ENCODE data around the gene NR2C2.
"Not testable (repeated sequence)": the region's sequence is repeated elsewhere in the genome, so short reads cannot be mapped to it uniquely, and the experiment has no call there.

The NR2C2 gene

GRCh38 chr3:14947100-14947885, at the start of gene NR2C2:
NR2C2 (plus strand) TSS chr3:14947583; CDS start chr3:15003915, 56,332 bp downstream.
- DNase-seq (peak; percentile 86), ATAC-seq (replicated peaks) (peak; percentile 70 to 72)
- H3K36me3 Mint-ChIP-seq, result peaks cover 10 to 13% of the 10 kb centered on the region in 2 donors
- H3K9me3 Mint-ChIP-seq, result no peaks in the 10 kb centered on the region
- no peaks in the 10 kb centered on the region for H3K27me3 Mint-ChIP-seq
- peaks cover 21 to 42% of the 10 kb centered on the region in 2 donors for H3K4me1 Mint-ChIP-seq
- H3K4me3 Mint-ChIP-seq, result peak within 1 kb of the TSS; percentile 94
- peak within 1 kb of the TSS; percentile 100 for H3K27ac Mint-ChIP-seq

GRCh38 chr3:14898929-14899328, 48.5 kb upstream of the NR2C2 start:
- Mint-ChIP-seq H3K4me3 (no peak overlapping the region), H3K27me3 (peaks cover 34 to 40% of the 10 kb centered on the region in 2 donors), H3K36me3 (peaks cover 0 to 2% of the 10 kb centered on the region in 2 donors), H3K4me1 (no peaks in the 10 kb centered on the region), H3K27ac (no peak overlapping the region), H3K9me3 (no peaks in the 10 kb centered on the region)
- ATAC-seq (replicated peaks) (no peak), DNase-seq (no peak)

DNA sequence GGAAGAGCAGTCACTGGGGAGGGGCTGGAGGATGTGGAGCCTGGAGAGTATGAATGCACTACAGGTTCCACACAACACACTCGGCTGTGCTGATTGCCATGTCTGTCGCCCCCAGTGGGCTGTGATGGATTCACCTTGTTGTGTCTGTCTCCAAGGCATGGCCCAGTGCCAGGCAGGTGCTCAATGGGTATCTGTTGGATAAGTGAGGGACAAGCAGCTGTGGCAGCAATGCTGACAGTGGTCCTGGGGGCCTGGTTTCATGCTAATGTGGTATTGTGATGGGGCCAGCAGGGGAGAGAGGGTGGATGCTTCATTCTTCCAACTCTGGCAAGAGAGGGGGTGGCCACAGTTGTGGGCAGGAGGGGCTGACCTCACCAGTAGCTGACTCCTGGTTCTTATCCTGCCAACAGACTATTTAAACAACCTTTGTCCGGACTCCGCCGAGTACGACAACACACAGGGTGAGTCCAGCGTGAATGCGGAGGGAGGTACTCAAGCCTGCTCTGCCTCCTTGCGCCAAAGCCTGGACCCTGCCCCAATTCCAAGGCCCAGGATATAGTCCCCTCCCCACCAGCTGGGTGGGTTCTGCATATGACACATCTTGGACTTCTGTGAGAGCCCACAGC, 47.3 kb upstream of the NR2C2 start:
- Mint-ChIP-seq H3K36me3 (peaks cover 2 to 3% of the 10 kb centered on the region in 2 donors), H3K4me3 (no peak overlapping the region)
- no peak for ATAC-seq (replicated peaks)

DNA sequence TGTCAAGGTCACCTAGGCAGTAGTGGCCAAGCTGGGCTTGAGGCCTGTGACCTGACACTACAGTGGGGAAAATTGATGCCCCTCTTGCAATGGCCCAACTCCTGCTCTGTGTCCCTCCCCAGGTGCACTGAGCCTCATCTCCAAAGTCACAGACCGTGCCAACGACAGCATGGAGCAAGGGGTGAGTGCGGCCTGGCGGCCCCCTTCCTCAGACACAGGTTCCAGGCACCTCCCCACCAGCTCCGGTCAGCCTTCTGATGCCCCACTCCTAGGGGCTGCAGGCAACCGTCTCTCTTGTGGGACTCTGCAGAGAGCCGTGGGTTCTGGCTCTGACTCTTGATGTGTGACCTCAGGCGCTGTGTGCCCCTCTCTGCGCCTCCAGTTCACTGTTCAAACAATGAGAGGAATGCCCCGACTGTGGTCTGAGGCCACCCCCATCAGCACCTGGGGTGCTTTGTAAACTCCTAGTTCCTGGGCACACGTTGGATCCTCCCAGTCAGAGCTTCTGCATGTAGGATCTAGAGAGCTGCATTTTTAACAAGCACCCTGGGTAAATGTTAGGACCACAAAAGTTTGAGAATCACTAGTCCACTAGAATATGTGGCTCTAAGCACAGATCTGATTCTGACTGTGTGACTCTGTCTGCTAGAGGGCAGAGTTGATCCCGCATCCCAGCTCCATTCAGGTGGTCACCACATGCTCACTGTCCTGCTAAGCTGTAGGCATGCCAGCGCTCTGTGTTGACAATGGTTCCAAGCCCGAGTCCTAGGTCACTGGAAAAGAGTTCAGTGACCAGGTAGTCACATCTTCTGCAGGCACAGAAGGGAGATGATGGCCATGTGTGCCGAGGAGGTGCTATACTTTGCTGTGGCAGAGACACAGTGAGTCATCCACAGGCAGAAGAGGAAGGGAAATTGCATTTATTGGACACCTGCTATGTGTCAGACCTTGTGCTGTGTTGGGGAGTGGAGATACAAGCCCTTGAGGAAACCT, 46.2 kb upstream of the NR2C2 start:
- ATAC-seq (replicated peaks), result no peak
- Mint-ChIP-seq H3K27ac (no peak overlapping the region), H3K27me3 (peaks cover 35 to 42% of the 10 kb centered on the region in 2 donors), H3K4me1 (no peaks in the 10 kb centered on the region), H3K9me3 (peaks cover 10 to 12% of the 10 kb centered on the region in 2 donors), H3K36me3 (peaks cover 5 to 6% of the 10 kb centered on the region in 2 donors), H3K4me3 (no peak overlapping the region)
- DNase-seq, result no peak

More for the DNA sequence above, 47.3 kb upstream of the NR2C2 start:
- H3K27me3 Mint-ChIP-seq, result peaks cover 31 to 38% of the 10 kb centered on the region in 2 donors
- no peaks in the 10 kb centered on the region for H3K4me1 Mint-ChIP-seq
- no peak overlapping the region for H3K27ac Mint-ChIP-seq
- DNase-seq, result no peak
- H3K9me3 Mint-ChIP-seq, result peaks cover 3 to 4% of the 10 kb centered on the region in 2 donors

GRCh38 chr3:14902719-14903118, 44.7 kb upstream of the NR2C2 start:
- H3K27ac Mint-ChIP-seq, result no peak overlapping the region
- ATAC-seq (replicated peaks) (no peak), DNase-seq (no peak)
- no peaks in the 10 kb centered on the region for H3K4me1 Mint-ChIP-seq
- no peak overlapping the region for H3K4me3 Mint-ChIP-seq
- peaks cover 5 to 6% of the 10 kb centered on the region in 2 donors for H3K36me3 Mint-ChIP-seq
- H3K27me3 Mint-ChIP-seq, result peaks cover 37 to 43% of the 10 kb centered on the region in 2 donors
- H3K9me3 Mint-ChIP-seq, result peaks cover 10 to 12% of the 10 kb centered on the region in 2 donors

- H3K27me3 Mint-ChIP-seq, result peaks cover 29 to 36% of the 10 kb centered on the region in 2 donors
- H3K36me3 Mint-ChIP-seq; DNase-seq; H3K4me3 Mint-ChIP-seq; H3K4me1 Mint-ChIP-seq; ATAC-seq (replicated peaks); H3K27ac Mint-ChIP-seq: not testable (repeated sequence)
- peaks cover 10 to 12% of the 10 kb centered on the region in 2 donors for H3K9me3 Mint-ChIP-seq
Observed at GRCh38 chr3:14903501-14903900, 43.9 kb upstream of the NR2C2 start.

- peaks cover 5 to 6% of the 10 kb centered on the region in 2 donors for H3K36me3 Mint-ChIP-seq
- no peak for ATAC-seq (replicated peaks)
- H3K4me1 Mint-ChIP-seq, result no peaks in the 10 kb centered on the region
- DNase-seq, result no peak
- H3K27me3 Mint-ChIP-seq, result peaks cover 18 to 28% of the 10 kb centered on the region in 2 donors
- H3K4me3 Mint-ChIP-seq, result no peak overlapping the region
- H3K9me3 Mint-ChIP-seq, result peaks cover 10 to 12% of the 10 kb centered on the region in 2 donors
- no peak overlapping the region for H3K27ac Mint-ChIP-seq
Observed at GRCh38 chr3:14905055-14905657, 42.2 kb upstream of the NR2C2 start.

DNA sequence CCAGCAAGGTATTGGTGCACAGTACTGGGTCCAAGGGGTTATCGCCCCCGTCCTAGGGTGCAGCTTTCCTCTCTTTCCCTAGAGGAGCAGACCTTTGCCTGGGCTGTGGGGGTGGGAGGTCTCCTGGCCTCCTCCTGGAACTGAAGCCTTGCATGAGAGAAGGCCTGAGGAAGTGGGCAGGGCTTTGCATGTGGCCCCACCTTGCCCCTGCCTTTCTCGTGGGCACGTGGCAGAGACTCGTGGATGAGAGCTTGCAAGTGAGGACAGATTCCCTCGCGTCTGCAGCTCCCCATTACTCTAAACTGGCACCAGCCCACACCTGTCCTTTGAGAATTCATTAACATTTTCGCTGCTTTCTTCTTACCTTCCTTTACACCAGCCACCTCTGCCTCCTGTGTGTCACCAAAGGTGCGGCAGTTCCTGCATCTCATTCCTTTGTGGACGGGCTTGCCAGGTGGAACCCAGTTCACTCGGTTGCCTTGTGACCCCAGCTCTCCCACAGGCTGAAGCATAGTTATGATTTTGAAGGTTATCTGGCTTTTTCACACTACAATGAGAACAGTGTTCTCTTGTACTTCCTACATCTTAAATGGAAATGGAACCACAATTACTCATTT, 40.9 kb upstream of the NR2C2 start:
- H3K27ac Mint-ChIP-seq, result no peak overlapping the region
- H3K4me3 Mint-ChIP-seq, result no peak overlapping the region
- peaks cover 10 to 12% of the 10 kb centered on the region in 2 donors for H3K9me3 Mint-ChIP-seq
- H3K27me3 Mint-ChIP-seq, result peaks cover 15 to 28% of the 10 kb centered on the region in 2 donors
- no peaks in the 10 kb centered on the region for H3K4me1 Mint-ChIP-seq
- DNase-seq, result no peak
- ATAC-seq (replicated peaks), result no peak
- H3K36me3 Mint-ChIP-seq, result peaks cover 5 to 6% of the 10 kb centered on the region in 2 donors

- H3K27ac Mint-ChIP-seq, result no peak overlapping the region
- ATAC-seq (replicated peaks), result no peak
- H3K9me3 Mint-ChIP-seq, result peaks cover 10 to 12% of the 10 kb centered on the region in 2 donors
- H3K27me3 Mint-ChIP-seq, result peaks cover 15 to 28% of the 10 kb centered on the region in 2 donors
- peaks cover 5 to 6% of the 10 kb centered on the region in 2 donors for H3K36me3 Mint-ChIP-seq
- no peaks in the 10 kb centered on the region for H3K4me1 Mint-ChIP-seq
- no peak for DNase-seq
- no peak overlapping the region for H3K4me3 Mint-ChIP-seq
Observed at GRCh38 chr3:14907043-14907966, 40.1 kb upstream of the NR2C2 start.

DNA sequence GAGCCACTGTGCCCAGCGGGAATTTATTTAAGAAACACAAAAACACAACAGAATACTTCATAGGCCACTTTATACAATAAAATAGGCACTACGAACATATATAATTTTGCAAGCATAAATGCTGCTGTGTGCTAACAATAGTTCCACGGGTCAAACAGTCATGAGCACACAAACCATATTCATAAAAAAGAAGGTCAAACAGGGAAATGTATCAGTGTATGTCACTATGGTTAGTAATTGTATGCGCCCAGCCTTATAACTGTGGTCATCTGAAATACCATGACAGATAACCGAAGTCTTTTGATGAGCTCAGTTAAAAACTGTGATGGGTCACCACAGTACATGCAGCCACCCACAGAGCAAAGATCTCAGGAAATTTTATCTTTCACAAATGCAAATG, 38.1 kb upstream of the NR2C2 start:
- Mint-ChIP-seq H3K4me3 (no peak overlapping the region), H3K36me3 (peaks cover 5 to 6% of the 10 kb centered on the region in 2 donors), H3K27ac (no peak overlapping the region), H3K4me1 (no peaks in the 10 kb centered on the region), H3K9me3 (peaks cover 8 to 12% of the 10 kb centered on the region in 2 donors), H3K27me3 (peaks cover 23 to 35% of the 10 kb centered on the region in 2 donors)
- DNase-seq (no peak), ATAC-seq (replicated peaks) (peak in 1 of 2 donors; percentile 43)

DNA sequence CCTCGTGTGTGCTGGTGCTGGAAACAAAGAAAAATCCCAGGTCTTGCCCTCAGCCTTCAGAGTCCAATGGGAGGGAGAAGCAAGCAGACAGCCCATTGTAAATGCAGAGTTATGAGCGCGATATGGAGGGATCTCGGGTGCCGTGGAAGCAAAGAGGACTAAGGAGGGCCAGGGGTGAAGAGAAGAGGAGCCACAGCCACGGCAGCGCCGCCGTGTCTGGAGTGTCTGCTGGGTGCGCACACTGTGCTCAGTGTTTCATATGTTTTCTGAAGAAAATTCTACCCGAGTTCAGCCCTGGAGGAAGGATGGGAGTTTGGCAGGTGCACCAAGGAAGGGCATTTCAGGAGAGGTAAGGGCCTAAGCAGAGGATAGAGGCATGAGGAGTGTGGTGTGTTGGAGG, 35.7 kb upstream of the NR2C2 start:
- DNase-seq (no peak), ATAC-seq (replicated peaks) (no peak)
- no peaks in the 10 kb centered on the region for H3K36me3 Mint-ChIP-seq
- H3K9me3 Mint-ChIP-seq, result no peaks in the 10 kb centered on the region
- H3K4me1 Mint-ChIP-seq, result no peaks in the 10 kb centered on the region
- H3K27me3 Mint-ChIP-seq, result peaks cover 13 to 18% of the 10 kb centered on the region in 2 donors
- H3K4me3 Mint-ChIP-seq, result no peak overlapping the region
- no peak overlapping the region for H3K27ac Mint-ChIP-seq

DNA sequence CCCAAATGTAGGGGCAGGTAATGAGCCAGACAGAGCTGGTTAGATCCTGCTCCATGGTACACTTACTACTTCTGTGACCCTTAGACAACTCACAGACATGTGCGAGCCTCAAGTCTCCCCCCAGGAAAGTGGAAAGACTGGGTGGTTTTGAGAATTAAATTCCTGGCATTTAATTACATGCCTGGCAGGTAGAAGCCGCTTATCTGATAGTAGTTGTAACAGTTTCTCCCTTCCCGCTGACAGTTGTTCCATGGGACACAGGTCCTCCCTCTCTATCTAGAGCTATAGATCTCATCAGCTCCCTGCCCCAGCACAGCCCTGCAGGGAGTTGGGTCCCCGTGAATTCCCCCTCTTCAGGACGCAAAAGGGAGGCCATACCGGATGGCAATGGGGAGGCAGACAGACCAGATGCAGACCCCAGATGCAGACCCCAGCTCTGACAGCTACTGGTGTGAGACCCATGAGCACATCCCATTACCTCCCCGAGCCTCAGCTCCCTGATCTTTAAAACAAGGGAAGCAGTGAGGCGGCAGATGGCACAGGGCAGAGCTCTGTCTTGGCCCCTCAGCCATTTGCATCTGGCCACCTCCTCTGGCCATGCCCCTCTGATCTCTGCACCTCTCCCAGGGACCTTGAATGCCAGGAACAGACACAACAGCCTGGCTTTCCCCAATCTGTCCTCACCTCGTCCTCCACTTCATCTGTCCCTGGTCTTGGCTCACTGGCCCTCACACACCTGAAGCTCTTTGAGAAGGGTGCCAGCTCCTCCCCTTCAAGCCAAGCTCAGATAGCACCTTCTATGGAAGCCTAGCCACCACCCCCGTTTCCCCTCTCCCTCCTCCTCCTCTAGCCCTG, 34.1 kb upstream of the NR2C2 start:
- Mint-ChIP-seq H3K4me1 (no peaks in the 10 kb centered on the region), H3K27me3 (peaks cover 13 to 19% of the 10 kb centered on the region in 2 donors), H3K9me3 (no peaks in the 10 kb centered on the region), H3K36me3 (no peaks in the 10 kb centered on the region), H3K27ac (no peak overlapping the region), H3K4me3 (no peak overlapping the region)
- DNase-seq (no peak), ATAC-seq (replicated peaks) (no peak)
